Panc1 (cell line): Measurements from ENCODE around the gene ZNFX1.

Source experiments
- CTCF ChIP-seq: fragments of 450-650 bp; IDR thresholded peaks from 2 replicates; pipeline ENCODE4 v1.5.1; 2017; ENCODE audit warnings: mild to moderate bottlenecking
- POLR2AphosphoS5 ChIP-seq: IDR thresholded peaks from 2 replicates; pipeline ENCODE4 v1.6.1; 2012; ENCODE audit warnings: mild to moderate bottlenecking, low read depth, low read length, moderate library complexity
- REST ChIP-seq, 2 experiments: IDR thresholded peaks; 2 replicates each; pipeline ENCODE4 v1.6.1; 2011 to 2012; ENCODE audit warnings: low read depth in 2 of 2, control low read depth in 1 of 2, low read length in 1 of 2, mild to moderate bottlenecking in 1 of 2, moderate library complexity in 1 of 2; ENCODE audit not compliant: insufficient read depth in 1 of 2
- SIN3A ChIP-seq: IDR thresholded peaks from 2 replicates; pipeline ENCODE4 v1.6.1; 2012; ENCODE audit warnings: low read depth, mild to moderate bottlenecking, low read length, moderate library complexity, borderline replicate concordance; ENCODE audit not compliant: insufficient read depth

GRCh38 chr20:49260218-49260617, 17.6 kb downstream of the ZNFX1 start:
- no peak for TF ChIP-seq POLR2AphosphoS5
- TF ChIP-seq REST (IDR thresholded peaks at IDR 0.05; ENCODE audit: insufficient read depth in 1 of 2, low read depth in 2 of 2, low read length in 1 of 2), result no peak
- no peak for TF ChIP-seq SIN3A
- no peak for TF ChIP-seq CTCF
